Activated B cell treated with CpG ODN at 0.5 μM for 24 hours (primary cell): ENCODE data around the gene MTG1. TPM values are rescaled to one million over a fixed set of nuclear protein-coding genes. Genes with fewer than 3 reads are reported as not detected.
"Not testable (repeated sequence)": the region's sequence is repeated elsewhere in the genome, so short reads cannot be mapped to it uniquely, and the experiment has no call there.

Source experiments
- ATAC-seq: fragments of 200-7000 bp; cut with Tn5 transposase; one replicate; pipeline ENCODE4 v1.10.0; 2021; ENCODE audit warnings: low read depth, mild to moderate bottlenecking, moderate library complexity
- CTCF ChIA-PET: fragments of 350-600 bp; sonication (Branson Sonifier 250); formaldehyde crosslinking; loops from one replicate; lab custom pipeline; 2021; ENCODE audit warnings: antibody characterized with exemption; lab: Charles Lee
- POLR2A ChIA-PET: fragments of 350-600 bp; sonication (Branson Sonifier 250); formaldehyde crosslinking; loops from one replicate; lab custom pipeline; 2021; ENCODE audit warnings: antibody characterized with exemption; lab: Charles Lee
- DNase-seq: peaks from one replicate; pipeline ENCODE4 v3.0.0; 2022
- H3K27ac Mint-ChIP-seq: one replicate; pipeline ENCODE4 v1.8.0; 2020; ENCODE audit warnings: mixed read lengths
- H3K27me3 Mint-ChIP-seq: one replicate; pipeline ENCODE4 v1.8.0; 2021; ENCODE audit warnings: mixed read lengths
- H3K36me3 Mint-ChIP-seq: one replicate; pipeline ENCODE4 v1.8.0; 2021; ENCODE audit warnings: low read depth, mixed read lengths
- H3K4me1 Mint-ChIP-seq: one replicate; pipeline ENCODE4 v1.8.0; 2021; ENCODE audit warnings: mixed read lengths
- H3K4me3 Mint-ChIP-seq: one replicate; pipeline ENCODE4 v1.8.0; 2020; ENCODE audit warnings: mild to moderate bottlenecking, mixed read lengths
- H3K9me3 Mint-ChIP-seq: one replicate; pipeline ENCODE4 v1.8.0; 2020; ENCODE audit warnings: mixed read lengths
- CTCF ChIP-seq: fragments of 200-600 bp; IDR thresholded peaks from one replicate; pipeline ENCODE4 v1.8.0; 2022; ENCODE audit warnings: antibody characterized with exemption, mild to moderate bottlenecking
- intact Hi-C: fragments of 100-400 bp; cut with micrococcal nuclease; formaldehyde crosslinking; loops from one replicate; pipeline ENCODE4 v1.15.1; 2024
- total RNA-seq: library from RNA; stranded (reverse); gene quantifications from 2 replicates; pipeline ENCODE4 v1.2.3, GENCODE V29; 2022

Gene MTG1
- total RNA-seq, 1 donor from 2014 or later: 83.1 TPM

GRCh38 chr10:133439517-133440461, 45.8 kb downstream of the MTG1 start:
- H3K4me1 Mint-ChIP-seq: peaks cover 6% of the 10 kb centered on the region
- H3K4me3 Mint-ChIP-seq: no peak overlapping the region
- CTCF ChIA-PET: no interaction called here
- ATAC-seq: no peak
- TF ChIP-seq CTCF: no peak
- DNase-seq: no peak
- no peak overlapping the region for H3K27ac Mint-ChIP-seq
- H3K36me3 Mint-ChIP-seq: no peaks in the 10 kb centered on the region
- peaks cover 5% of the 10 kb centered on the region for H3K27me3 Mint-ChIP-seq
- POLR2A ChIA-PET: no interaction called here
- intact Hi-C loops: loop anchor here (10.0 kb wide), 1 partner anchor 75 kb away; no protein-coding TSS in a partner anchor
- H3K9me3 Mint-ChIP-seq: peaks cover 3% of the 10 kb centered on the region

- H3K36me3 Mint-ChIP-seq: peaks cover 1% of the 10 kb centered on the region
- H3K4me1 Mint-ChIP-seq: peaks cover 6% of the 10 kb centered on the region
- H3K9me3 Mint-ChIP-seq: no peaks in the 10 kb centered on the region
- POLR2A ChIA-PET: no interaction called here
- CTCF ChIA-PET: no interaction called here
- no peak for TF ChIP-seq CTCF
- H3K27me3 Mint-ChIP-seq: peaks cover 5% of the 10 kb centered on the region
- H3K4me3 Mint-ChIP-seq: no peak overlapping the region
- no peak overlapping the region for H3K27ac Mint-ChIP-seq
- ATAC-seq (no peak), DNase-seq (no peak)
- intact Hi-C loops: no loop called here
Measured at GRCh38 chr10:133440633-133441285, 46.8 kb downstream of the MTG1 start.

- H3K4me3 Mint-ChIP-seq: not testable (repeated sequence)
Measured at GRCh38 chr10:133441356-133441755, 47.4 kb downstream of the MTG1 start.

GRCh38 chr10:133441780-133442179, 47.8 kb downstream of the MTG1 start:
- ATAC-seq (no peak), DNase-seq (no peak)
- Mint-ChIP-seq H3K9me3 (peaks cover 3% of the 10 kb centered on the region), H3K4me3 (no peak overlapping the region), H3K27ac (no peak overlapping the region), H3K36me3 (peaks cover 4% of the 10 kb centered on the region), H3K27me3 (no peaks in the 10 kb centered on the region), H3K4me1 (peaks cover 6% of the 10 kb centered on the region)
- ChIA-PET POLR2A (no interaction called here), CTCF (no interaction called here)
- intact Hi-C loops: no loop called here
- no peak for TF ChIP-seq CTCF

More at GRCh38 chr10:133441356-133441755, 47.4 kb downstream of the MTG1 start:
- POLR2A ChIA-PET, H3K4me1 Mint-ChIP-seq, H3K27ac Mint-ChIP-seq, H3K36me3 Mint-ChIP-seq, H3K27me3 Mint-ChIP-seq, ATAC-seq, DNase-seq, intact Hi-C loops, H3K9me3 Mint-ChIP-seq, CTCF ChIA-PET: not testable (repeated sequence)

- ATAC-seq (no peak), DNase-seq (no peak)
- ChIA-PET CTCF (no interaction called here), POLR2A (no interaction called here)
- H3K4me1 Mint-ChIP-seq: peaks cover 6% of the 10 kb centered on the region
- intact Hi-C loops: no loop called here
- TF ChIP-seq CTCF: no peak
- H3K9me3 Mint-ChIP-seq: peaks cover 6% of the 10 kb centered on the region
- no peak overlapping the region for H3K4me3 Mint-ChIP-seq
- peaks cover 6% of the 10 kb centered on the region for H3K36me3 Mint-ChIP-seq
- no peaks in the 10 kb centered on the region for H3K27me3 Mint-ChIP-seq
- H3K27ac Mint-ChIP-seq: no peak overlapping the region
Measured at GRCh38 chr10:133442191-133442966, 48.4 kb downstream of the MTG1 start.
